Fibroblast of skin of right biceps (primary cell): ENCODE results near the gene ATF5.
A peak's percentile ranks its signal among the peaks of the same experiment; 100 is the strongest.

ENCODE experiments used
- DNase-seq: peaks from one replicate; pipeline ENCODE4 v3.0.0-alpha.2; 2013

Gene ATF5

GRCh38 chr19:49929121-49929610 is at the start of gene ATF5, which contains the start of gene NUP62:
TSS of gene ATF5 (plus strand) at chr19:49929205. CDS start at chr19:49930851, 1,646 bp downstream.
TSS of gene NUP62 (minus strand) at chr19:49929504. CDS start at chr19:49909807, 19,697 bp downstream.
- peak; percentile 90 for DNase-seq

DNA sequence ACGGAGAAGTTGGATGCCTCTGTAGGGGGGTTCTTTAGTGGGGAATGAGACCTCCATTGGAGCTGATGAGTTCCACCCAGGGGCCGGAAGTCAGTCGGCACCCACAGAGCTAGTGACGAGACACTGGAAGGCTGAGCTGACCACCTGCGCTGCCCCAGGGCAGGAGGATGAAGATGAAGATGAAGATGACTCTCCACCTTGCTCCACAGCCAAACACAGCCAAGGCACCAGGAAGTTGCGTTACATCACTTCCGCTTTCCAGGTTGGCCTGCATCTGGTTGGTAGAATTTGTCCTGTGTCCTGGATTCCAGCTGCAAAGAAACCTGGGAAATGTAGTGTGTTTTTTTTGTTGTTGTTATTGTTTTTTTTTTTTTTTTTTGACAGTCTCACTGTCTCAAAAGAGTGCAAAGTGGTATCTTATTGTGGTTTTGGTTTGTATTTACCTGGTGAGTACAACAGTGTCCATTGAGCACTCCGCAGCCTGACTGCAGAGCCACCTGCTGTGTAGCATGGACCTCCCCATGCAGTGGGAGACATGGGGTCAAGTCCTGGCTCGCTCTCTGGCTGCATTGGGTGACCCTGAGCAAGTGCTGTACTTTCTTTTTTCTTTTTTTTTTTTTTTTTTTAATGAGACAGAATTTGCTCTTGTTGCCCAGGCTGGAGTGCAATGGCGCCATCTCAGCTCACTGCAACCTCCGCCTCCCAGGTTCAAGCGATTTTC is 49.6 kb upstream of the ATF5 start:
- no peak for DNase-seq

DNA sequence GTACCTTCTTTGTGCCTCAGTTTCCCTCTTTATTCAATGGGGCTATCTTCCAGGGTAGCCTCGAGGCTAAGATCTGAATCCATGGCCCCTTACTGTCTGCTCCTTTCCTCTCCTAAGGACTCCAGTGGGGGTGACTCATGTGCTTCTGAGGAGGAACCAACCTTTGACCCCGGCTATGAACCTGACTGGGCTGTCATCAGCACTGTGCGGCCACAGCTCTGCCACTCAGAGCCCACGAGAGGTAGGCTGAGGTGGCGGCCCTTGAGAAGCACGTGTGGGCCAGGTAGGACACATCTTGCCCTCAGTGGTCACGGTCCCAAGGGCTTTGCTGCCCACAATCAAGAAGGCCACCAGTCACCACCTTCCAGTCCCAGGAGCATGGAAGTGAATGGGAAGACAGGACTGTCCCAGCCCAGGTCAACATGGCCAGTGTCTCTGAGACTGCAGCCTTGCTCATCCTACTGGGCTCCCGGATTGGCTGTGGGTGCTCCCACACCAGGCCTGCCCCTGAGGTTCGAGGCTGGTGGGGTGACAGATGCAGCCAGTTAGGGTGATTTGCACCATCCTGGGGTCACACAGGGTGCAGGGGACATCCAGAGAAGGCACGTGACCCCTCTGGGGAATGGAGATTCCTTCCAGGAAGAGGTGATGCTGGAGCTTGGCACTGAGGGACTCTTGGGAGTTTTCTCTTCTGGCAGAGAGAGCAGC is 48.7 kb upstream of the ATF5 start:
- DNase-seq: no peak

- no peak for DNase-seq
These were observed 47.8 kb upstream of the ATF5 start for GRCh38 chr19:49881186-49881585.

- DNase-seq: peak; percentile 39
These were observed 47.2 kb upstream of the ATF5 start for GRCh38 chr19:49881672-49882394.

GRCh38 chr19:49882643-49883042 is 46.4 kb upstream of the ATF5 start:
- no peak for DNase-seq

DNA sequence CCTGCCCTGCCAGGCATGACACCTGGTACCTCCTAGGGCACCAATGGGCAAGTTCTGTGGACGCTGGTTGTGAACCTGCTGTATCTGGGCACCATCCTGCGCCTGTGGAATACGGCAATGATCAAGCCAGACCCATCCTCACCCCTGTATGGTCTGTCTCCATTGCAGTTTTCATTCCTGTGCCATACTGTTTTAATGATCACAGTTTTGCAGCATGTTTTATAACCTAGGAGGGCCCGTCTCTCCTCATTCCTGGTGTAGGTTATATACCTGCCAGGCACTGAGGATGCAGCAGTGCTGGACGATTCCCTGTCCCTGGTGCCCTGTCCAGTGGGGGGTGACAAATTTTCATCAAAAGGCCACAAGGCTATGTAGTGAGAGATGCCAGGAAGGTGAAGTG is 45.9 kb upstream of the ATF5 start:
- no peak for DNase-seq

DNA sequence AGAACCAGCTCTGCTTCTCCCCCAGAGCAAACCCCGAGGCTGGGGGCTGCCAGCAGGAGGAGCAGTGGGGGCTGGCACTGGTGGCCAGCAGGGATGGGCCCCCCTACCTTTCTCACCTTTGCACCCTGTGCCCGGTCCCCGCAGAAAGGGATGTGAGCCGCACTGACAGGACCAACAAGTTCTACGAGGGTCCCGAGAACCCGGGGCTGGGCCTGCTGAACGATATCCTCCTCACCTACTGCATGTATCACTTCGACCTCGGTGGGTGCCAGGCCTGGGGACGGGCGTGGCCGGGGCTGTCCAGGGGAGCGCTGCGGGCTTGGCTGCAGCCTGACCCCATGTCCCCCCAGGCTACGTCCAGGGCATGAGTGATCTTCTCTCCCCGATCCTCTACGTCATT is 44.9 kb upstream of the ATF5 start:
- DNase-seq: no peak

GRCh38 chr19:49884760-49885159 is 44.2 kb upstream of the ATF5 start:
- no peak for DNase-seq

- no peak for DNase-seq
These were observed 41.9 kb upstream of the ATF5 start for GRCh38 chr19:49887037-49887664.

GRCh38 chr19:49887665-49888509 is 41.1 kb upstream of the ATF5 start:
- DNase-seq: no peak

DNA sequence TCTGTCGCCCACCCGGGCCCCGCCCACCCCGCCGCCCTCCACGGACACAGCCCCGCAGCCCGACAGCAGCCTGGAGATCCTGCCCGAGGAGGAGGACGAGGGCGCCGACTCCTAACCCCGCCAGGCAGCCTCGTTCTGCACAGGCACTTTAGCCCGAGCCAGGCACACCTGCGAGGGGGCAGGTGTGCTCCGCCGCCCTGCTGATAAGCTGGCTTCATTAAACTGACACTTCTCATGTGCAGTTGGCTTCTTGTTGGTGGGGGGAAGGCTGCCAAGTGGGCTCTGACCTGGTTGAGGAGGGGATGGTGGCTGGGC is 40.5 kb upstream of the ATF5 start:
- DNase-seq: no peak

- no peak for DNase-seq
These were observed 39.8 kb upstream of the ATF5 start for GRCh38 chr19:49889038-49889686.

GRCh38 chr19:49889687-49890348 is 39.2 kb upstream of the ATF5 start:
- peak; percentile 75 for DNase-seq

GRCh38 chr19:49890349-49891311 is 38.4 kb upstream of the ATF5 start:
- DNase-seq: no peak

GRCh38 chr19:49891393-49891792 is 37.6 kb upstream of the ATF5 start:
- no peak for DNase-seq

DNA sequence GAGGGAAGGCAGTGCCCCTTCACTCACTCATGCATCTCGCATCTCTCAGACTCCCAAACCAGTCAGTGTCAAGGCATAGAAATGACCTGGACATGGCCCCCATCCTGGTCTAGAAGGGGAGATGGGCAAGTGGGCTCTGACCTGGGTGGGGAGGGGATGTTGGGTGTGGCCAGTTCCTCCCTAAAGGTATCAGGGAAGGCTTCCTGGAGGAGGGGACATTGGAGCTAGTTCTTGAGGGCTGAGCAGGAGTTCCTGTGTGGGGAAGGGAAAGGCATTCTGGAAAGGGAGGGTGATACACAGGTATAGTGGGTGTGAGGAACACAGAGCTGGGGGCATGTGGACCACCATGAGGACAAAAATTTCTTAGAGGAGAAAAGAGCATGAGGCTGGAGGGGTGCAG is 36.3 kb upstream of the ATF5 start:
- no peak for DNase-seq

DNA sequence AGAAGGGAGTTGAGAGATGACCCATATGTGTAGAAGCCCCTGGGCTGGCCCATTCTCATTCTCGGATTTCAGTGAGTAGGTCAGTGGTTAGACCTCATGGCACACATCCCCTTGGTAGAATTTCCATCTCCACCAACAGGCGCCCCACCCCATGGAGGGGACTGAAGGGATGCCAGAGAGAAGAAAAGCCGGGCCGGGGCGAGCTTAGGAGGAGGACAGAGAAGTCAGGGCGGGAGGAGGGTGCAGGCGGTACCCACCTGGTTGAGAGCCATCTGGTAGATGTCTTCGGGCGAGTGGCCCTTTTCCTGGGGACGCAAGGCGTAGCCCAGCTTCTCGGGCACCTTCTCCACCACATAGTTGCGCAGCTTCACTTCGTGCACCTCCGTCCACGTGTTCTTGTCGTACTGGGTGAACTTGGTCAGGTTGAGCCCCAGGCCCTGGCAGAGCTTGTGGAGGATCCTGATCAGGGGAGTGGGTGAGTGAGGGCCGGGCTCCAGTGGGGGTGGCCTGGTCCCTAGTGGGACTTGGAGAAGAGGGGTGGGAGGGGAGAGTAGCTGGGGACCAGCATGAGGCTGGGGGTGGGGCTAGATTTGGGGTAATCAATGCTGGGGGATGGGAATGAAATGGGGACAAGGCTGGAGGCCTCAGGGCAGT is 34.9 kb upstream of the ATF5 start:
- DNase-seq: no peak

DNA sequence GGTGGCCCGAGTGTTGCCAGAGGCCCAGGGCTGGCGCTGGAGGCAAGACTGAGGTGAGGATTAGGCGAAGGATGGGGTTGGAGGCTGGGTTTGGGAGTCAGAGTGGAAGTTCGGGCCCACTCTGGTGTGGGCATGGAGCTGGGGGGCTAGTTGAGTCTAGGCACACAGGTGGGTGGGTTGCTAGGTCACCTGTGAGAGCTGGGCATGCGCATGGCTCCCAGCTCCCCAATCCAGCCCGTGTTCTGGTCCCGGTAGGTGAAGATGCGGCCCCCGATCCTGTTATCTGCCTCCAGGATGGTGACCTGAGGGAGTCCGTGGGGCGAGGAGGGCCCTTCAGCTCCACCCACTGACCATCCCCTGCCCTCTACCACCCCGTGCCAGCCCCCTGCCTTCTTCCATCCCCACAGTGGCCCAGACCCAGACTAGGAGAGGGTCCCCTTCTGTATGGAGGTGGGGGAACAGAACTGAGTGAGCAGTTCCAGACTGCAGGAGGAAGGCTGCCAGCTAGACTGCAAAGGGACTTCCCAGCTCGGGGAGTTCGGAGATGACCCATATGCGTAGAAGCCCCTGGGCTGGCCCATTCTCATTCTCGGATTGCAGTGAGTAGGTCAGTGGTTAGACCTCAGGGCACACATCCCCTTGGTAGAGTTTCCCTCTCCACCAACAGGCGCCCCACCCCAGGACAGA is 34.0 kb upstream of the ATF5 start:
- DNase-seq: no peak
